HCT116 (cell line): Measurements from ENCODE around the gene TFPT.

ENCODE experiments used
- JUND ChIP-seq: IDR thresholded peaks from 2 replicates; pipeline ENCODE4 v1.6.1; 2012
- POLR2A ChIP-seq: IDR thresholded peaks from 2 replicates; pipeline ENCODE4 v1.7.0; 2011; ENCODE audit warnings: borderline replicate concordance; ENCODE audit not compliant: insufficient read depth, insufficient read length; ENCODE audit errors: extremely low read depth
- POLR2AphosphoS5 ChIP-seq: IDR thresholded peaks from 2 replicates; pipeline ENCODE4 v1.6.1; 2011; ENCODE audit warnings: mild to moderate bottlenecking, low read depth, low read length, moderate library complexity
- SP1 ChIP-seq: IDR thresholded peaks from 2 replicates; pipeline ENCODE4 v1.6.1; 2012; ENCODE audit warnings: low read depth
- ZBTB33 ChIP-seq: IDR thresholded peaks from 2 replicates; pipeline ENCODE4 v1.6.1; 2011; ENCODE audit warnings: mild to moderate bottlenecking, low read length, moderate library complexity; ENCODE audit not compliant: insufficient replicate concordance; ENCODE audit errors: extremely low read depth
- TF ChIP-seq, protein P1 (sequence below), 3 experiments: fragments of 200-600 bp in 1 of 3; sonication (generic) in 1 of 3; IDR thresholded peaks in 2 of 3; conservative IDR thresholded peaks in 1 of 3; 2 replicates each; pipeline ENCODE4 v1.5.1; 2012 to 2017; ENCODE audit warnings: low read depth in 2 of 3, low read length in 2 of 3, antibody characterized with exemption in 1 of 3, borderline replicate concordance in 1 of 3, control low read depth in 1 of 3, mild to moderate bottlenecking in 1 of 3, mixed read lengths in 1 of 3, mixed run types in 1 of 3, moderate library complexity in 1 of 3; ENCODE audit not compliant: insufficient read depth in 1 of 3

DNA sequence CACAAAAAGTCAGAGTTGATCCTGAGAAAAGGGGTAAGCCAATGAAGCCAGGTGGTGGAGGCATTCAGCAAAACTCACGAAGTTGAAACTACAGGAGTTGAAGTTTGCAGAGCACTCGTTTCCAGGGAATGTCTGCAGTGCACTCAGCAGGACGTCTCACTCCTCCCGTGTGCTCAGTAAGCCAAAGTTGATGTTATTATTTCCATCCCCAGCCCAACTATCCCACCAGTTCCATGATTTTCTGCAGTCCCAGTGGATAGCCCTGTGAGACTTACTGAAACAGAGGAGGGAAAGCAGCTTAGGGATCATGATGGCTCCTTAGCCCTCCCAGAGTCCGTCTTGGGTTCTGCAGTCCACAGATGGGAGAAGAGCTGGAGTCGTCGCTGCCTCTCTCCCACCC, 34.4 kb downstream of the TFPT start, which contains the start of gene TARM1:
- TF ChIP-seq ZBTB33, result no peak
- TF ChIP-seq POLR2A, result no peak
- TF ChIP-seq POLR2AphosphoS5, result no peak
- no peak for TF ChIP-seq JUND
- TF ChIP-seq SP1, result no peak
- TF ChIP-seq, protein P1, sequence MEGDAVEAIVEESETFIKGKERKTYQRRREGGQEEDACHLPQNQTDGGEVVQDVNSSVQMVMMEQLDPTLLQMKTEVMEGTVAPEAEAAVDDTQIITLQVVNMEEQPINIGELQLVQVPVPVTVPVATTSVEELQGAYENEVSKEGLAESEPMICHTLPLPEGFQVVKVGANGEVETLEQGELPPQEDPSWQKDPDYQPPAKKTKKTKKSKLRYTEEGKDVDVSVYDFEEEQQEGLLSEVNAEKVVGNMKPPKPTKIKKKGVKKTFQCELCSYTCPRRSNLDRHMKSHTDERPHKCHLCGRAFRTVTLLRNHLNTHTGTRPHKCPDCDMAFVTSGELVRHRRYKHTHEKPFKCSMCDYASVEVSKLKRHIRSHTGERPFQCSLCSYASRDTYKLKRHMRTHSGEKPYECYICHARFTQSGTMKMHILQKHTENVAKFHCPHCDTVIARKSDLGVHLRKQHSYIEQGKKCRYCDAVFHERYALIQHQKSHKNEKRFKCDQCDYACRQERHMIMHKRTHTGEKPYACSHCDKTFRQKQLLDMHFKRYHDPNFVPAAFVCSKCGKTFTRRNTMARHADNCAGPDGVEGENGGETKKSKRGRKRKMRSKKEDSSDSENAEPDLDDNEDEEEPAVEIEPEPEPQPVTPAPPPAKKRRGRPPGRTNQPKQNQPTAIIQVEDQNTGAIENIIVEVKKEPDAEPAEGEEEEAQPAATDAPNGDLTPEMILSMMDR (IDR thresholded peaks at IDR 0.05 in 2 of 3, conservative IDR thresholded peaks at IDR 0.05 in 1 of 3; ENCODE audit: borderline replicate concordance in 1 of 3, insufficient read depth in 1 of 3, low read depth in 2 of 3, low read length in 2 of 3), result no peak
